HG02623 (cell line): ENCODE data around the gene KRT4.
"Not testable (repeated sequence)": the region's sequence is repeated elsewhere in the genome, so short reads cannot be mapped to it uniquely, and the experiment has no call there.

Experiments
- ATAC-seq: cut with Tn5 transposase; IDR thresholded peaks from one replicate; pipeline ENCODE4 v1.9.1; 2021; ENCODE audit warnings: moderate library complexity; ENCODE audit not compliant: unreplicated experiment

Gene KRT4

DNA sequence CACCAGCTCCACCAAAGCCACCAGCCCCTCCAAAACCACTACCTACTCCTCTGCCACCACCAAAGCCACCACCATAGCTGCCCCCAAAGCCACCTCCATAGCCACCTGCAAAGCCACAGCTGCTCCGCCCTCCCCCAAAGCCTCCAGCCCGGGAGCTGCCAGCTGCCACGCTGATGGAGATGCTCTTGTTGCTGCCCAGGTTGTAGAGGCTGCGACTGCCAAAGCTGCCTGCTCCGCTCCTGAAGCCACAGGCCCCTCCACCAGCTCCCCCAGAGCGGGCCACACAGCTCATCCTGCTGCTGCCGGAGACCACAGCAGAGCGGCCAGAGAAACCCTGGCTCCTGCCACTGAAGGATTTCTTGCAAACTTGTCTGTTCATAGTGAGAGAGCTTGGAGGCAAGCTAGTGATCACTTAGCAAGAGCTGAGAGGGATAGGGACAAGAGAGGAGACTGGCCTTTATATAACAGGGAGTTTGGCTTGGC lies 37.0 kb downstream of the KRT4 start, which contains the start of gene KRT76:
KRT76 (minus strand) TSS at position 433 of the 483 bp plus-strand sequence; CDS start at position 379, 54 bp downstream.
- ATAC-seq, result no peak

- no peak for ATAC-seq
Observed at GRCh38 chr12:52776435-52776834, 37.5 kb downstream of the KRT4 start.

- no peak for ATAC-seq
Observed at GRCh38 chr12:52774629-52775250, 39.2 kb downstream of the KRT4 start.

GRCh38 chr12:52772772-52773171 lies 41.1 kb downstream of the KRT4 start:
- no peak for ATAC-seq

GRCh38 chr12:52772188-52772587 lies 41.7 kb downstream of the KRT4 start:
- ATAC-seq, result no peak

DNA sequence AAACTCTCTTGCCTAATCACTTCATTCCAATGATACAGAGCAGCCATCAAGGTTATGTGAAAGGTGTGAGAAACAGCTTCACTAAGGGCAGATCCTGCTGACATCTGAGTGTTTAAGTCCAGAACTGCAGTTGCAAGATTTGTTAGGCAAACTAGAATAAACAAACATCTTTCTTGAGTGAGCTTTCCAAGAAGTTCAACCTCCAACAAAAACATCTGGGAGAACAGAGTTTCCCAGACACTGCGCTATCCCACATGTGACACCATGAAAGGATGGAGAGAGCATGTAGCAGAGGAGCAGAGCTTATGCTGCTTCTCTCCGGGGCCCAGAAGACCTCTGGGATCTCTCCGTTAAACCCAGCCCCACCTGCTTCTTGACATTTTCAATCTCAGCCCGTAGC lies 42.4 kb downstream of the KRT4 start:
- no peak for ATAC-seq

- ATAC-seq, result no peak
Observed at GRCh38 chr12:52771088-52771487, 42.8 kb downstream of the KRT4 start.

GRCh38 chr12:52769946-52770345 lies 44.0 kb downstream of the KRT4 start:
- no peak for ATAC-seq

DNA sequence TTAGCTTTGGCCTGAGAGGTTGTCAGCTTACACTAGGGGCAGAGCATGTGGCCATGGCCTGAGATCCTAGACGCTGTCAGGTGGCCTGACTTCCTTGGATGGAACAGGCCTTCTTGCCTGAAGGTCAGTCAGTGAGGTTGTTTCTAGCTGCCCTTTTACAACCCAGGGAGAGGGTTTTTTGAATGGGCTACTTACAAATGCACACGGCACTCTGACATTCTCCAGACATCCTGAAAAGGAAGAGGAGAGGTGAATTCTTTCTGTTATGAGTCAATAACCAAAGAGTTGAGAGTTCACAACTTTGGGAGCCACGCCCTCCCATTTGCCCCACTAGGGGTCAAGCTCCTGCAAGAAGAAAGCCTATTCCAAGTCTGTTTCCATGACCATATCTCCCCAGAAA lies 44.6 kb downstream of the KRT4 start:
- ATAC-seq, result no peak

DNA sequence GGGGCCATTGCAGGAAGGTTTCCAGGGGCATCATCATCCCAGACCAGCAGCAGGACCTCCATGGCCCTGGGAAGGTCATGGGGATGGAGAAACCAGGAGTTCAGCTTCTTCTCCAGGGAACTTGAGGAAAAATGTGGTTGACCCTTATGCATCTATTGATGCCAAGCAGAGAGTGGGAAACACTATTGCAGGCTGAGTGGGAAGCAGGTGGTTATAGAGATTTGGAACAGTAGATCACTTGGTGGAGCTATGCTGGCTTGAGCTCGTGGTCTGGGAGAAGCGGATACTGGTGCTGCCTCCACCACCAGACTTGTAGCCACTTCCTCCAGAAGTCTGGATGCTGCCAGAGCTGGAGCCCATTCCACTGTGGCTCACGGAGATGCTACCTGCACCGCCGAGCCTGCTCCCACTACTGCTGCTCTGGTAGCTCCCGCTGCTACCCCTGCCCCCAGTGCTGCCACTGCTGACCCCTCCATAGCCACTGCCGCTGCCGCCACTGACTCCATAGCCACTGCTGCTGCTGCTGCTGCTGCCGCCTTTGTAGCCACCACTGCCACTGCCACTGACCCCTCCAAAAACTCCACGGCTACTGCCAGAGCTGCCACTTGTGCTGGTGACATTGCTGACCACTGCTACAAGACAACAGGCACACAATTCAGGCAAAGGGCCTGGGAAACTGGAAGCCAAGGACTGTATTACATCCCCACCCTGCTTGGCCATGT lies 45.3 kb downstream of the KRT4 start:
- no peak for ATAC-seq

DNA sequence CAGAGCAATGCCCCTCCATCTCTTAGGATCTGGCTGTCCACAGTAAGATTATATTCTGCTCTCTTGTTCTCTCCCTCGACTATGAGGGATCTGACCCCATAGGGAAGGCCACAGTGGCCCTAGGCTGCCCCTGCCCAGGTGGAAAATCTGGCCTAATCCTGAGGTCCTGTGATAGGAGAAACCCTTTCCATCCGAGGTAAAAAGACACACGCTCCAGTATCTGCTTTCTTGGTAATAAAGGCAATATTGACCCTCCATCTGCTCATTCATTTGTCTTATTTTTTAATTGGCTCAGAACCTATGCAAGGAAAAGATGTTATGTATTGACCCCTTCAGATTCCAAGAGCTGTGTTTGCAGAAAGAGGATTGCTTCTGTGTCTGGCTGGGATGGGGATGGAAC lies 46.5 kb downstream of the KRT4 start:
- ATAC-seq, result no peak

DNA sequence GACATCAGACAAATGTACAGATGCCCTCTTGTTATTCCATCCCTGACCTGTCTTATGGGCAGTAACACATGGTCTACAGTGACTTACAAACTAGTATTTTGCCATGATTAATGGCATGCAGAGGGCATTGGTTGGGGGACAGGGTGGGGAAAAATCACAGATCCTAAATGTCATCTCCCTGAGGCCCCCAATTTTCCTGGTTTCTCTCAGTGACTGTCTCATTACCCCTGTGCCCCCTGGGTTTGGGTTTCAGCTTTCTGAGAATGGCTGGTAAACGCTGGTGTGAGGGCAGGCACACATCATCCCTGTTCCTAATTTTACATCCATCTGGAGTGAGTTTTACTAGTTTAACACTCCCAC lies 46.9 kb downstream of the KRT4 start:
- no peak for ATAC-seq

DNA sequence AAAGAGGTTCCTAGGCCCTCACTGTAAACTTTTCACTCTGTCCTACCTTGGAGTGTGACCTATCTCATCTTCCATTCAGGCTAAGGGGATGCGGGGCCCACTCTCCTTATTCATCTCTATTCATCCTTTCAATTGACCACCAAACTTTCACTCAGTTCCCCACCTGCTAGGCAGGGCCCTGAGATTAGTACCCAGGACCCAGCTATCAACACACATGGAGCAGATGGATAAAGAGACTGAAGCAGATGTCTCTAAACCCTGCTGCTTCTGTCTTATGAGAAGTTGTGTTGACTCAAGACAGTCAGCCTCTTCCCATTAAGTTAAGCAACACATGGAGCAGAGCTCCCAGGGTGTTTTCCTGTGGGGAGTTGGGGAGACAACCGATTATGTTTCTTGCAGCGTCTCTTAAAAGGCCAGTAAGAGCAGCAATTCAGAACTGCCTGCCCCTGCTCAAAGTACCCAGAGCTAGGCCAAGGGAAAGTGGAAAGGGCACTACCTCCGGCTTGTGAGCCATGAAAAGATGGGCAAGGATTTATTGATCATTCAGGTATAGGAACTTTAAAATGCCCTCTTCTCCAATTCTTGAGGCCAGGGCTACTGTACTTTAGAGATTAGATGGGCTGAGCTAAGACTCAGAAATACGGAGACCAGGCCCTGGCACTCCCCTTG lies 47.4 kb downstream of the KRT4 start:
- ATAC-seq, result no peak

DNA sequence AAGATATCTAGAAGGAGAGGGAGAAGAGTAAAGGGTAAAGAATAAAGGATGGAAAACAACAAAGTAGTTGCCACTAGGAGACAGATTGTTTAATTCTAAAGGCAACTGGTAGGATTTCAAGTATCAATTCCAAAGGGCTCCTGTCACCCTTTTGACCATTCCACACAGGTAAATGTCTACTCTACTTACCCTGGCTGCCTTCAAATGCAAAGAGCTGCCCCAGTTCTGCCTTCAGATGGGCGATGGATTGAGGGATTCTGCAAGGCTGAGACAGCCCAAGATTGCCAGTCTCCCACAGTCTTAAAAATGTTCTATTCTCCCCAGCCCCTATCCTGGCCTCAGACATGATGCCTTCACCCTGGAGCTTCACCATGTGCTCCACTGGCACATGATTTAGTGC lies 48.2 kb downstream of the KRT4 start:
- no peak for ATAC-seq

- no peak for ATAC-seq
Observed at GRCh38 chr12:52763991-52764390, 49.9 kb downstream of the KRT4 start.

- no peak for ATAC-seq
Observed at GRCh38 chr12:52763036-52763659, 50.8 kb downstream of the KRT4 start.

DNA sequence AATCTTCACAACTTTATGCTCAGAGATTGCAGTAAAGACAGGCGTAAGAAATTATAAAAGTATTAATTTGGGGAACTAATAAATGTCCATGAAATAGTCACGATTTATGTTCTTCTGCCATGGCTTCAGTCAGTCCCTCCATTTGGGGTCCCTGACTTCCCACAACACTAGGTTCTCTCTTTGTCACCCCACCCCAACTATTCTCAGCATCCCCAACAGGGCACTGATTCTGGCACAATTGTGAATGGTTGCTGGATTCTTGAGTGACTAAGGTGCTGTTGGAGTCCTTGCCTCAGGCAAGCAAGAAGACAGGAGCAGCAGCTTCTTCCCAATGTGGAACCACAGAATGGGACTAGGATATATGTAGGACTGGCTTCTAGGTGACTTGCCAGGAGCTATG lies 52.1 kb downstream of the KRT4 start:
- no peak for ATAC-seq

GRCh38 chr12:52761218-52761617 lies 52.7 kb downstream of the KRT4 start:
- not testable (repeated sequence) for ATAC-seq

GRCh38 chr12:52760623-52761022 lies 53.3 kb downstream of the KRT4 start:
- no peak for ATAC-seq

GRCh38 chr12:52759695-52760094 lies 54.2 kb downstream of the KRT4 start:
- ATAC-seq, result no peak

DNA sequence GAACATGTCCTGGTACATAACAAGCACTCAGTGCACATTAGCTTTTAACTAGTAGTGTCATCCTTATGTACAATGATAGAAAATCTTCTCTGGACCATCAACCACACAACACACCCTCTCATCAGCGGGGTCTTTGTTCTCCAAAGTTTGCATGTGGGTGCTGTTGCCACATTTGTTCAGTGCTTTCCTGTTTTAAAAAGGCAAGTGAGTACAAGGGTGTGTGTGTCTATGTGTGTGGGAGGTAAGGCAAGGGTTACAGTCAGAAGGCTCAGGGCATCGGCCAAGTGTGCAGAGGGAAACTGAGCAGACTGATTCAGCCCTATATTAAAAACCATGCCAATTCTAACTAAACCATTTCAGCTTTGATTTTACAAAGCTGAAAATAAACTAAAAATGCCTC lies 54.7 kb downstream of the KRT4 start:
- no peak for ATAC-seq
